Right forelimb (tissue), 1 donor: ENCODE data around the gene BEST4.
"Not testable (repeated sequence)": the region's sequence is repeated elsewhere in the genome, so short reads cannot be mapped to it uniquely, and the experiment has no call there.

ENCODE experiments used
- DNase-seq: peaks from one replicate; pipeline ENCODE4 v3.0.0-alpha.2; 2018

Gene BEST4

DNA sequence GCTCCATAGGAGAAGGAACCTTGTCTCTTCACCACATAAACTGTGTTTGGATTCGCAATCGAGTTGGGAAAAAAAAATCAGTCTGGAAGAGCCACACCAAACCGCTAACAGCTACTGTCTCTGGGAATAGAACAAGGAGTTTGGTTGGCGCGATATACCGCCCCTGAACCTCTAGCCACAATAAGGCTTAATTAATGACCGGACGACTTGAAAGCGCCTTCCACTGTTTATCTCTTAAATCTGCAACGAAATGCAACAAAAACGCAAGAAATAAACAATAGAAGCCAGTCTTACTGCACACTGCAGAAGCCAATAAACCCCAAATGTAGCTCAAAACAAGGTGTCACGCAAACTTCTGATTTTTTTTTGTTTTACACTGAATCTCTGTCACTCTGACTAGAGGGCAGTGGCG is 31.2 kb upstream of the BEST4 start:
- DNase-seq = peak; percentile 49

DNA sequence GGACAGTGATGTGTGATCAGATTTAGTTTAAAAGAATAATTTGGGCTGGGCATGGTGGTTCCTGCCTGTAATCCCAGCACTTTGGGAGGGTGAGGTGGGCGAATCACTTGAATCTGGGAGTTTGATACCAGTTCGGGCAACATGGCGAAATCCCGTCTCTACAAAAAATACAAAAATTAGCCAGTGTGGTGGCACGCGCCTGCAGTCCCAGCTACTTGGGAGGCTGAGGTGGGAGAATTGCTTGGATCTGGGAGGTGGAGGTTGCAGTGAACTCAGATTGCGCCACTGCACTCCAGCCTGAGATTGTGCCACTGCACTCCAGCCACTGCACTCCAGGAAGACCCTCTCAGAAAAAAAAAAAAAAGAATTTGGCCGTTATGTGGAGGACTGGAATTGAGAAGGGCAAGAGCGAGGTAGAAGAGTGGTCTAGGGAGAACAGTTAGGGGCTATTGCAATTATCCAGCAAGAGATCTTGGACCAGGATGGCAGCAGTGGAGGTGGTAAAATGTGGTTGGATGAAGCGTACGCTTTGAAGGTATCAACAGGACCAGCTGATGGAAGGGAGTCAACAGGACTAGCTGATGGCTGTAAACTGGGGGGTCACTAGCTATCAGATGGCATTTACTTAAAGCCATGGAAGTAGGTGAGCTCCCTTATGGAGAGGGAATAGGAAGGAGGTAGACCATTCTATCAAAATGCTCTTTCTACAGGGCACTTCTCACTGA is 30.0 kb upstream of the BEST4 start:
- peak; percentile 35 for DNase-seq

DNA sequence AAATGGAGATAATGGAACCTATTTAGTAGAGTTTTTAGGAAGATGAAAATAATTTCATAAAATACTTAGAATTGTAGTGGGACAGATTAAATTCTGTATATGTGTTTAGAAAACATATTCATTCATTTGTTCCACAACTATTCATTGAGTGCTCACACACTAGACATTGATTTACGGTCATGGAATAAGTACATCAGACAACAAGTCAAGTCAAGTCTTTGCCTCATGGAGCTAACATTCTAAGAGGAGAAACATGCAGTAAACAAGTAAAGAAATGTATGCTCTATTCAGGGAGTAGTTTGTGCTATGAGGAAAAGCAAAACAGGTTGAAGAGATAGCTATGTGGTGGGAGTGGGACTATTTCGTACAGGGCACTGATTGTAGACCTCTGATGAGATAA is 29.3 kb upstream of the BEST4 start:
- no peak for DNase-seq

DNA sequence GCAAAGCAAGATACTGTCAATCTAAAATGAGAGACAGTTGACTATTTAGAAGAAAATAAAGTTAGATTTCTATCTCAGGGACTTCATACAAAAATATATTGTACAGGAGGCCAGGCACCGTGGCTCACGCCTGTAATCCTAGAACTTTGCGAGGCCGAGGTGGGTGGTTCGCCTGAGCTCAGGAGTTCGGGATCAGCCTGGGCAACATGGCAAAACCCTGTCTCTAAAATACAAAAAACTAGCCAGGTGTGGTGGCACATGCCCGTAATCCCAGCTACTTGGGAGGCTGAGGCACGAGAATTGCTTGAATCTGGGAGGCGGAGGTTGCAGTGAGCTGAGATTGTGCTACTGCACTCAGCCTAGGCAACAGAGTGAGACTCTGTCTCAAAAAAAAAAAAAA is 28.0 kb upstream of the BEST4 start:
- DNase-seq = not testable (repeated sequence)

DNA sequence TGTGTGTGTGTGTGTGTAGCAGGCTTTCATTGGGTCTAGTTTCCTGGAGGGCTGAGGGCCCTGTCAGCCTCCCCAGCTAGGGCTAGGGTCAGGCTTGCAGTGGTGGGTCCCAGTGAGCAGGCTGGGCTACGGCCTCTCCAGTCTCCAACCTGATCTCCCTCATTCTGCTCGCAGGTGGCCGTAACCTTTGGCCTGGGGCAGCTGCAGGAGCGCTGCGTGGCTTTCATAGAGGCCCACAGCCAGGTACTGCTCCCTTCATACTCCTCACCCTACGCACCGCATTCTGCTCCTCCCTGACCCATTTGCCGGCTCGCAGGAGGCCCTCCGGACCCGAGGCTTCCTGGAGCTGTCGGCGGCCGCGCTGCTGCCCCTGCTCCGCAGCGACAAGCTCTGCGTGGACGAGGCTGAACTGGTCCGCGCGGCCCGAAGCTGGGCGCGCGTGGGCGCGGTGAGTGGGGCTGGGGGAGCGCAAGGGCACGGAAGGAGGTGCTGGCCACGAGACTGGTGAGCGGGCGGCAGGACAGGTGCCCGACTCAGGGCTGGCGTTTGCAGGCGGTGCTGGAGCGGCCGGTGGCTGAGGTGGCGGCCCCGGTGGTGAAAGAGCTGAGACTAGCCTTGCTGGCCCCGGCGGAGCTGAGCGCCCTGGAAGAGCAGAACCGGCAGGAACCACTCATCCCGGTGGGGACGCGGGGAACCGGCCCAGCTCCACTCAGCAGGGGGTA is 25.0 kb upstream of the BEST4 start:
- DNase-seq = peak; percentile 56

GRCh38 chr1:44811234-44811633 is 23.3 kb upstream of the BEST4 start:
- DNase-seq = peak; percentile 30

- not testable (repeated sequence) for DNase-seq
Observed at GRCh38 chr1:44810762-44811105, 22.8 kb upstream of the BEST4 start.

GRCh38 chr1:44810101-44810761 is 22.3 kb upstream of the BEST4 start:
- peak; percentile 45 for DNase-seq

DNA sequence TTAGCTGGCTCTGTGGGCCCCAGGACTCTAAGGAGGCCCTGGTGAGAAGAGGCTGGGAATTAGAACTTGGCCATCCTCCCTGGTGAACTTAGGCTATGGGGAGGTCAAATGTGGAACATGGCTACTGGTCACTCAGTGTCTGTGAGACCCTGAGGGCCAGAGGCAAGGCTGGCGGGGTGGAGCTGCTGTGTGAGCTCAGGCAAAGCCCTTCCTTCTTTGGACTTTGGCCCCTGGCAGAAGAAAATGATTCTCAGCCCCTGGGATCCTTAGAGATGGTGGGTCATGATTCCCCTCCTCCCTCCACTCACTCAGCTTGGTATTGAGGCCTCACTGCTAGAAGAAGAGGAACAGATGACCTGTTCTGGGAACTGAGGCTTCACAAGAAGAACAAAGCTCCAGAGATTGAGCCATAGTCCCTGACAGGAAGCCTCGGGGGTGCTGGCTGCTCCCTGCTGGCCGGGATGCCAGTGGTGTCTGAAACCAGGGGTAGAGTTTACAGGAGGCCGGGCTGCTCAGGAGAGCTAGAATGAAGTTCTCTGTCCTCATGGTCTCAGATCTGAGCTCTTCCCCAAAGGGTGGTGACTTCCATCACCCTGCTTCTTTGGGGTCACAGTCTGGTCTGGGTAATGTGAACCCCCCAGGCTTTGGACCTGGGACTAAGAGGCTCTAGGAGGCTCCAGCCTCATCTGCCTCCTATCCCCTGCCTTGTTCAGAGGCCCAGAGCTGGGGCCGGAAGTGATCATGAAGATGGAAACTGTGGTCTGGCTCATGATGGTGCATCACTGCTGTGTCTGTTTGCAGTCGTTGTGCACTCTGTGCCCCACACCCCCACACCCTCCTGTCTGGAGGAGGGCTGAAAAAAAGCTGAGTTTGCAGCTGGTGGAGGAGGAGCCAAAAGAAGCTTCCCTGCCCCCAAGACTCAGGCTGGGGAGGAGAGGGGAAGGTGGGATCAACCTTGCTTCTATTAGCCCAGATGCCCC is 21.3 kb upstream of the BEST4 start:
- DNase-seq = no peak

- peak; percentile 95 for DNase-seq
Observed at GRCh38 chr1:44808063-44808937, 20.3 kb upstream of the BEST4 start, which contains the start of gene BTBD19. Gene BTBD19, plus strand, starts transcription at chr1:44808523. Its CDS starts 298 bp downstream, at chr1:44808821.

DNA sequence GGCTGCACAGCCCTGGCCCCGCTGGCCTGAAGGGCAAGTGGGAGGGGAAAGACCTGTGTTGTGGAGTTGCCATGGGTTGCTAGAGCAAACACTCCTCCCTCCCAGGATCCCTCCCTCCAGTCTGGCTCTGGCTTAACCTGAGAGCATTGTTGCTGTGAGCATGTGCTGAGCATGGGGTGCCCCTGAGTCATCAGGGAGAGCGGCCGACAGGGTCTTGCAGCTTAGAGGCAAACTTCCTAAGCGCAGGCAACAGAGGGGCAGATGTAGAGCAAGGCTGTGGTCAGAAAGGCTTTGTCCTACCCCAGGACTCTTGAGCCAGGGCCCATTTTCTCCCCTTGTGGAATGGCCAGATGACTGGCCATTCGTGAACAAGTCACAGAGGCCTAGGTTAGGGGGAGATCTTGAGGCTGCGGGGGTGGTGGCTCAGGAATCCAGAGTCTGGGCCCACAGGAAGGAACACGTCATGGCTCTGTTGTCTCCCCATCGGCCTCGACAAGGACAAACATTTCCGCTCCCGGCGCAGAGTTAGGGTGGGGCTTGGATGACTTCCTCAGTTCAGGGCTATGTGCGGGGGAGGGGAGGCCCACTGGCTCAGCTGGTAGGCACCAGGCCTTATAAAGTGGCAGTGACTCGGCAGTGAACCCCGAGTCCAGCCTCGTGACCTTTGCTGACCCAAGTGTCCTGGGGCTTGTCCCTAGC is 19.5 kb upstream of the BEST4 start:
- peak; percentile 92 for DNase-seq

DNA sequence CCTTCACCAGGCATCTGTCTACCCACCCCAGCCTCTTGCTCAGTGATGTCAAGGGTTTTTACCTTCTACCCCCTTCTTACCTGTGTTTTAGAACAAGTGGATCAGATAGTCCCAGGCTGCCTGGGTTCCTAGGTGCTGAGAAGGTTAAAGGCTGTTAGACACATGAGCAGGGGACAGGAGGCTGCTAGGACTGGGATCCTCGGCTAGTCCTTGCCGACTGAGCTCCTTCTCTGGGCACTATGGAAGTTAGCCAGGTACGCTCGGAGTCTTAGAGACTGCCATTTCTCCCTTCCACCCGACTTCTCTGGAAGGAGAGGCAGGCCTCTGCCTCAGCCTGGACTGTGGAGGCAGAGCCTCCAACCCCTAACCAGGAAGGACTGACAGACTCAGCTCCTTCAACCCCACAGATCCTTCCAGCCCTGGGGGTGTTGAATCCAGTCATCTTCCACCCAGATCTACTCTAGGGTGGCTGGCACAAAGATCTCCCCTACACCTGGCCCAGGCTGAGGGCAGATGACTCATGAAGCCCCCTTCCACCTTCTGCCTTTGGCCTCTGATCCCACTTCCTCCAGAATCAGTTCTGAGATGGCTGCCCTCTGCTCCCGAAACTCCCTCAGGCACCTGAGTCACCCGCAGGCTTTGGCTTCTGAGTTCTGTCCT is 18.9 kb upstream of the BEST4 start, which contains the start of gene DYNLT4:
Gene DYNLT4 (minus strand): TSS at position 648 of the 660 bp plus-strand sequence. CDS start 683 bp downstream, outside the sequence.
- DNase-seq = no peak

- DNase-seq = no peak
Observed at GRCh38 chr1:44806025-44806703, 18.2 kb upstream of the BEST4 start.

DNA sequence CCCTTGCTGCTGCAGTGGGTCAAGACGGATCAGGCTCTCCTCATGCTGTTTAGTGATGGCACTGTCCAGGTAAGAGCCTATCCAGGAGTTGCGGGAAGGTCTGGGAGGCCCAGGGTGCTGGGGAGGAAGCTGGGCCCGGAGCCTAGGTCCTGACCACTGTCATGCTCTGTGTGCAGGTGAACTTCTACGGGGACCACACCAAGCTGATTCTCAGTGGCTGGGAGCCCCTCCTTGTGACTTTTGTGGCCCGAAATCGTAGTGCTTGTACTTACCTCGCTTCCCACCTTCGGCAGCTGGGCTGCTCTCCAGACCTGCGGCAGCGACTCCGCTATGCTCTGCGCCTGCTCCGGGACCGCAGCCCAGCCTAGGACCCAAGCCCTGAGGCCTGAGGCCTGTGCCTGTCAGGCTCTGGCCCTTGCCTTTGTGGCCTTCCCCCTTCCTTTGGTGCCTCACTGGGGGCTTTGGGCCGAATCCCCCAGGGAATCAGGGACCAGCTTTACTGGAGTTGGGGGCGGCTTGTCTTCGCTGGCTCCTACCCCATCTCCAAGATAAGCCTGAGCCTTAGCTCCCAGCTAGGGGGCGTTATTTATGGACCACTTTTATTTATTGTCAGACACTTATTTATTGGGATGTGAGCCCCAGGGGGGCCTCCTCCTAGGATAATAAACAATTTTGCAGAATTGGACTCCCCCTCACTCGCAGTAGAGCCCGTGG is 17.5 kb upstream of the BEST4 start:
- DNase-seq = no peak

- no peak for DNase-seq
Observed at GRCh38 chr1:44803312-44804095, 15.5 kb upstream of the BEST4 start.

- no peak for DNase-seq
Observed at GRCh38 chr1:44803062-44803311, 15.0 kb upstream of the BEST4 start.

- no peak for DNase-seq
Observed at GRCh38 chr1:44802306-44803061, 14.5 kb upstream of the BEST4 start.
